Activated CD4-positive, alpha-beta T cell treated with anti-CD3 and anti-CD28 coated beads, Interleukin-2, Interleukin-4, amounts not matched to agents 100 ng/mL and 50 ng/mL, durations not matched to agents 16 hours and 8 hours (primary cell): Measurements from ENCODE around the gene ZDHHC11B.
"Not testable (repeated sequence)": the region's sequence is repeated elsewhere in the genome, so short reads cannot be mapped to it uniquely, and the experiment has no call there.

Experiments used
- DNase-seq: peaks from one replicate; pipeline ENCODE4 v3.0.0-alpha.2; 2020; ENCODE audit warnings: low spot score

ZDHHC11B gene

DNA sequence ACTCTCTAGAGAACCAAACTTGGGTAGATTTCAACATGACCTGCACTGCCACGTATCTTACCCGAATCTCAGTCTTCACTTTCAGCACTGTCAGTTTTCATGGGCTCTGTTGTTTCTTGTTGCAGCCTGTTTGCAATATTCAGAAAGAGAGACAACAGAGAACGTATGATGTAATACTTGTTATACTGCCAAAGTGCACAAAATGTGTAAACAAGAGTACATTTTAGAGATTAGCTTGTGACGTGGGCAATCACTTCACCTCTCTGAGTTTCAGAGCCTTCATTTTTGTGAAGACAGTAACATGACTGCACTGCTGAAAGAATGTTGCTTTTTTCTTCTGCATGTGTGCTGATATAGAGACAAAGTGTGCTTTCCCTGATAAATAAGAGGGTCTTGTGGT, 67.8 kb downstream of the ZDHHC11B start:
- DNase-seq: not testable (repeated sequence)

DNA sequence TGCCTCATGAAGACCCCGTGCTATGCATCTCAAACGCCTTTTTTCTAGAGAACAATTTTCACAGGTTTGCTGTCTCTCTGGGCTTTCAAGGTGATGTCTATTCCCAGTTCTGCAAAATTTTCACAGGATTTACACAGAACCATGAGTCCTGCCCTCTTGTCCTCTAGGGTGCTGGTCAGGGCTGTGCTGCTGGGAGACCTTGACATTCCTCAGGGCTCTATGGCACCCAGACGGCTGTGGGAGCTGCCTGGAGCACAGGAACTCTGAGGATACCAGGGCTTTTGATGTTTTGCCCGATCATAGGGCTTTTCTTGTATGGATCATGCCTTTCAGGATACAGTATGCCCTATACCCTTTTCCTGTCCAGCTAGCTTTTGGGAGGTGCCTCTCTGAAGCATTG, 68.9 kb downstream of the ZDHHC11B start:
- not testable (repeated sequence) for DNase-seq

DNA sequence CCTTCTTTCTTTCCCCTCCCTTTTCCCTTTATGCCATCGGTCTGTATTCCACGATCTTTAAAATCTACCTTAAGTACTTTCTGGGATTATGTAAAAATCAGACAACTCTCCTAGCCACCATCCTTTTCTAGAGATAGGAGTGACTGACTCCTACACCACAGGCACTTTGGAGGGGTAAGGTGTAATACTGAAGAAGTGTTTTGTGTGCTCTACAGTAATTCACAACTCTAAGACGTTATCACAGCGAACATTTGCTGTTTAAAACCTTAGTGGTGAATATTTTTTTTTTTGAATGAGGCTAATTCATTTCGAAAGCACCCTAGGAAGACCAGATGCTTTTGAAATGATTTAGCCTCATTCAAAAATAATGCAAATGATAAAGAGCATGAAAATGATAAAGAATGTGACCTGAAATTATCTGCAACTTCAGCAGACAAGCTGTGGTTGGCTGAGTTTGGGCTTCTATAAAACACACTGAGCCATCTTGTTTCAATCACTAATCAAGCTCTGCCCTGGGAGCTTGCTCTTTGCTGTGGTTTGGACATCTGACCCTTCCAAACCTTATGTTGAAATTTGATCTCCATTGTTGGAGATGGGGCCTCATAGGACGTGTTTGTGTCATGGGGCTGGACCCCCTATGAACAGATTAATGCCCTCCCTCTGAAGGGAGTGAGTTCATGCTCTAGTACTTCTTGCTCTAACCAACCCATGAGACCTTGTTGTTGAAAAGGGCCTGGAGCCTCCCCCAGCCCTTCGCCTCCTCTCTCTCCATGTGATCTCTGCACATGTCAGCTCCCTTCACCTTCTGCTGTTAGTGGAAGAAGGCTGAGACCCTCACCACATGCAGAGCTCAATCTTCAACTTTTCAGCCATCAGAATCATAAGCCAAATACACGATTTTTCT, 70.1 kb downstream of the ZDHHC11B start:
- not testable (repeated sequence) for DNase-seq

GRCh38 chr5:713686-714085, 70.8 kb downstream of the ZDHHC11B start:
- not testable (repeated sequence) for DNase-seq

DNA sequence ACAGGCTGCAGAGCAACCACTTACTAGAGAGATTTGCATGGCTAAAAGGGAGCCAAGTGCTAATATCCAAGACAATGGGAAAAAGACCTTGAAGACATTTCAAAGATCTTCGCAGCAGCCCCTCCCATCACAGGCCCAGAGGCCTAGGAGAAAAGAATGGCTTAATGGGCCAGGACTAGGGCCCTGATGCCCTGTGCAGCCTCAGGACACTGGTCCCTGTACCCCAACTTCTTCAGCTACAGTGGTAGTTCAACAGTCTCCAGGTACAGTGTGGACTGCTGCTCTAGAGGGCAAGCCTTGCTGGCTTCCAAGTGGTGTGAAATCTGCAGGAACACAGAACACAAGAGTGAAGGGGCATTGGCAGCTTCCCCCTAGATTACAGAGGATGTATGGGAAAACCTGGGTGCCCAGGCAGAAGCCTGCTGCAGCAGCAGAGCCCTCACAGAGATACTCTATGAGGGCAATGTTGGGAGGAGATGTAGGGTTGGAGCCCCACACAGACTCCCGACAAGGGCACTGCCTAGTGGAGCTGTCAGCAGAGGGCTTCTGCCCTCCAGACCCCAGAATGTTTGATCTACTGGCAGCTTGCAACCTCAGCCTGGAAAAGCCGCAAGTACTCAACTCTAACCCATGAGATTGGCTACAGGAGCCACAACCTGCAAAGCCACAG, 75.5 kb downstream of the ZDHHC11B start:
- not testable (repeated sequence) for DNase-seq

GRCh38 chr5:708374-708773, 76.2 kb downstream of the ZDHHC11B start:
- DNase-seq: not testable (repeated sequence)

DNA sequence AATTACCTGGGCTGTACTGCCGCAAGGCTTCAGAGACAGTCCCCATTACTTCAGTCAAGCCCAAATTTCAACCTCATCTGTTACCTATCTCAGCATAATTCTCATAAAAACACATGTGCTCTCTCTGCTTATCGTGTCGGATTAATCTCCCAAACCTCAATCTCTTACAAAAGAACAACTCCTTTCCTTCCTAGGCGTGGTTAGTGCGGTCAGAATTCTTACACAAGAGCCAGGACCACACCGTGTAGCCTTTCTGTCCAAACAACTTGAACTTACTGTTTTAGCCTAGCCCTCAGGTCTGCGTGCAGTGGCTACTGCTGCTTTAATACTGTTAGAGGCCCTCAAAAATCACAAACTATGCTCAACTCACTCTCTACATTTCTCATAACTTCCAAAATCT, 78.4 kb downstream of the ZDHHC11B start:
- DNase-seq: not testable (repeated sequence)

GRCh38 chr5:696753-697702, 87.5 kb downstream of the ZDHHC11B start:
- DNase-seq: not testable (repeated sequence)

GRCh38 chr5:696191-696590, 88.3 kb downstream of the ZDHHC11B start:
- DNase-seq: not testable (repeated sequence)

DNA sequence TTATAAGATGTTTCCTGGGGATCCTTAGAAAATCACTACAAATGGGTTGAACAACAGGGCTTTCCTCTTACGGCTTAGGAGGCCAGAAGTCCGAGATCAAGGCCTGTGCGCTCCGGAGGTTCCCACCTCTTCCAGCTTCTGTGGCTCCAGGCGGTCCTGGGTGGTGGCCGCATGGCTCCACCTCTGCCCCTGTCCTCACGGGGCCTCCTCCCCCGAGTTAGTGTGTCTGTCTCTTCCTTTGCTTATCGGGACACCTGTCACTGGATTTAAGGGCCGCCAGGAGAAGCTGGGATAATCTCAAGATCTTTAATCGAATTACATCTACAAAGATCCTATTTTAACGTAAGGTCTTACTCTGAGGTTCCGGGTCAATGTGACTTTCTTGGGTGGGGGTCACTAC, 89.1 kb downstream of the ZDHHC11B start:
- not testable (repeated sequence) for DNase-seq

- not testable (repeated sequence) for DNase-seq
These were observed 90.5 kb downstream of the ZDHHC11B start for GRCh38 chr5:694042-694431.

DNA sequence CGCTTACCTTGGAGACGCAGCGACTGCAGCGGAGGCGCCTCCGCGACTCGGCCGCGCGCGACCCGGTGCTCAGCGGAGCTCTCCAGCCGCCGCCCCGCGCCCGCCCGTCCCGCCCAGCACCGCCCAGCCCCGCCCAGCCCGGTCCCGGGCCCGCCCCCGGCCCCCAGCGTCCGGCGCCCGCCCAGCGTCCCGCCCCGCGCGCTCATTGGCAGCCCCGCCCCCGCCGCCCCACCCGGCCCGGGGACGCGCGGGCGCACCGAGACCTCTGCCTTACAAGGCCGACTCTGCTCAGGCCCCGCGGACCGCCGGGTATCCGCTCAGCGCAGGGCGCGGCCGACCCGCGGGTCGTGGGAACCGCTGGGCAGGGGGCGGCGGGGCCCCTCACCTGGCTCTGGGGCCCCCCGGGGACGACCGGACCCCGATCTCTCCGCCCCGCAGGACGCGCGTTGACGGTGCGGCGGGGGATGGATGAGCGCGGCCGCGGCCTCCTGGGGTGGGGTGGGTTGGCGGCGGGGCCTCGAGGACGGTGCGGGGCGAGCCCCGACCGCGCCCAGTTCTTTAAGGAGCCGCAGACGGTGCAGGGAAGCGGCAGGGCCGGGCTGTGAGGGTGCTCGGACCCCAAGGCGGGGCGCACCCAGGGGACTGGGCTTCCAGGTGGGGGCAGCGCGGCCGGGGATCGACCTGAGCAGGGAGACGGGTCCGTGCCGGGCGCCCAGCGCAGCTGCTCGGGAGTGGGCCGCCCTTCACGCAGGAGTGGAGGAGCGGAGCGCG, 91.1 kb downstream of the ZDHHC11B start, which contains the start of gene TPPP:
TPPP (minus strand) TSS at position 82 of the 771 bp plus-strand sequence. CDS start 15,292 bp downstream, outside the sequence.
- DNase-seq: peak; percentile 66

- not testable (repeated sequence) for DNase-seq
These were observed 91.9 kb downstream of the ZDHHC11B start for GRCh38 chr5:692529-693041.

GRCh38 chr5:691817-692528, 92.6 kb downstream of the ZDHHC11B start:
- DNase-seq: no peak

DNA sequence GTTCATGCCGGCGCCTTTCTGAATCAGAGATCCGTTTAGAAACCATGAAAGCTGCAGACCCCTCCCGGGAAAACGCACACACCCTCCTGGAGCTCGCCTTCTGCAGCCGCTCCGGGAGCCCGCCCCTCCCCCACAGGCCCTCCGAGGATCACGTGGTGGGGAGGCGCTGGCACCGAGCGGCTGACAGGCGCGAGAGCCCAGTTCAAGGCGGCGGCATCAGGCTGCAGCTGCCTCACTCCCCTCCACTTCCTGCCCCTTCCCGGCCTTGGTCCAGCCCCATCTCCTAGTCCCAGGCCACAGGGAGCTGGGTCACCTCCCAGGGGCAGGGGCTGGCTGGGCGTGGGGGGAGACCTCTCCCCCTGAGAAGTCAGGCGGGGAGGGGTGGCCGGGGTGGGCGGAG, 93.5 kb downstream of the ZDHHC11B start:
- DNase-seq: not testable (repeated sequence)

- DNase-seq: not testable (repeated sequence)
These were observed 94.2 kb downstream of the ZDHHC11B start for GRCh38 chr5:690293-690692.

GRCh38 chr5:688348-689010, 96.0 kb downstream of the ZDHHC11B start:
- not testable (repeated sequence) for DNase-seq

DNA sequence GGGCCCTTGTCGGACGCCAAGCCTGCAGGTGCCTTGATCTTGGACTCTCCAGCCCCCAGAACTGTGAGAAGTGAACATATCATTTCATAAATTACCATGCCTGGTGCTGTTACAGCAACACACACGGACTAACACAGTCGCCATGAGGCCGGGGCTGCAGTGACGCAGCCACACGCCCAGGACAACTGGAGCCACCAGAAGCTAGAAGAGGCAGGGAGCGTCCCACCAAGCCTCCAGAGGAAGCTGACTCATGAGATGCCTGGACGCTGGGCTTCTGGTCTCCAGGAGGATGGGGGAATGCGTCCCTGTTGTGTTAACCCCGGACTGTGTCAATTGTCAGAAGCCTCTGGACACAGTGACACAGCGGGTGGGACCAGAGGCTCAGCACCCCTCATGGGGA, 97.6 kb downstream of the ZDHHC11B start:
- not testable (repeated sequence) for DNase-seq

DNA sequence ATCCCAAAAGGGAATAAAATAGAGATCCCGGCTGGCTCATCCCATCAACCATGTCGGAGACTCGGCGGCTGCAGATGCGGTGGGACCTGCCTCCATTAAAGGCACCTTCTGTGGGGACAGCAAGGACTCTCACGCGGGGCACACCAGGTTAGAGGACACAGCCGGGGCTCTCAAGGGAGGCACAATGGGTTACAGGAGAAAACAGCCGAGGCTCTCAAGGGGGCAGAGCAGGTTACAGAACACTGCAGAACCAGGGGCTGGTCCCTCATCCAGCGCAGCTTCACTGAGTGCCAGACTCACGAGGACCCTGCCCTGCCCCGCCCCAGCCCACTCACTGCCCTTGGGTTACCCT, 98.4 kb downstream of the ZDHHC11B start:
- not testable (repeated sequence) for DNase-seq
